ENCODE measurements around the gene KRT2. TPM values are rescaled to one million over a fixed set of nuclear protein-coding genes. Genes with fewer than 3 reads are reported as not detected.

KRT2 gene
- total RNA-seq, 1 experiment from 2014 or later: not detected

GRCh38 chr12:52612431-52613383 is 39.3 kb downstream of the KRT2 start:
- Histone ChIP-seq H2AFZ (no peak overlapping the region), H3K36me3 (ENCODE audit: low read depth) (no peaks in the 10 kb centered on the region), H3K27me3 (ENCODE audit: insufficient read depth, low read depth) (no peaks in the 10 kb centered on the region; the same call in 1 of the 2 replicates), H3K9me2 (ENCODE audit: insufficient read depth) (no peaks in the 10 kb centered on the region), H3K4me2 (no peak overlapping the region), H3K79me2 (ENCODE audit: low read depth) (no peaks in the 10 kb centered on the region), H3F3A (ENCODE audit: insufficient read depth, low read depth) (no peaks in the 10 kb centered on the region), H3K27ac (no peak overlapping the region), H3K9me3 (ENCODE audit: insufficient read depth, low read depth) (no peaks in the 10 kb centered on the region), H3K4me3 (no peak overlapping the region), H3K4me1 (replicated peaks; ENCODE audit: insufficient read depth) (no peaks in the 10 kb centered on the region), H4K20me1 (ENCODE audit: insufficient read depth) (no peaks in the 10 kb centered on the region)
- no TSS peak for BruUV-seq (replicated peaks)
- CTCF ChIA-PET: no interaction called here
- intact Hi-C loops (cut with micrococcal nuclease; ENCODE audit: unreplicated experiment): no loop called here
- DNase-seq: no peak
- POLR2A ChIA-PET (ENCODE audit: unreplicated experiment): interaction anchor here (0.7 kb wide), 1 partner anchor 218 kb away, joined by 5 read pairs; no protein-coding TSS in a partner anchor
- TF ChIP-seq EZH2 (IDR thresholded peaks at IDR 0.05; ENCODE audit: low read depth): no peak
- TF ChIP-seq CTCF (conservative IDR thresholded peaks at IDR 0.05): no peak

DNA sequence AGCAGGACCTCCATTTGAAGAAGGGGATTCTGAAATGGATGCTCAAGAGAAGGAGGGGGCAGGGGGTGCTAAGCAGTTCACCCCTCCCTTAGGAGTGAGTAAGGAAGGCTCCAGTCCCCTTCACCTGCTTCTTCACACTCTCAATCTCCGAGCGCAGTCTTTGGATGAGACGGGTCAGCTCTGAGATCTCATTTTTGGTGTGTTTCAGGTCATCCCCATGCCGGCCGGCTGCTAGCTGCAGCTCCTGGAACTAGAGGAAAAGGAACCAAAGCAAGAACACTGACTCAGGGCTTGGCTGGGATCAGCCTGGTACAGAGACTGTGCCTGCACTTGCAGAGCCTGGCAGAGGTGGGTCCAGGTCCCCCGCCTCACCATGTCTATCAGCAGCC is 40.9 kb downstream of the KRT2 start:
- no peaks in the 10 kb centered on the region for H3F3A ChIP-seq (ENCODE audit: insufficient read depth, low read depth)
- ChIA-PET CTCF (no interaction called here), POLR2A (ENCODE audit: unreplicated experiment) (no interaction called here)
- no peaks in the 10 kb centered on the region for H3K79me2 ChIP-seq (ENCODE audit: low read depth)
- intact Hi-C loops (cut with micrococcal nuclease; ENCODE audit: unreplicated experiment): no loop called here
- no peaks in the 10 kb centered on the region for H4K20me1 ChIP-seq (ENCODE audit: insufficient read depth)
- no peak overlapping the region for H2AFZ ChIP-seq
- no TSS peak for BruUV-seq (replicated peaks)
- peak in 1 of 2 experiments; percentile 4 for DNase-seq
- no peaks in the 10 kb centered on the region for H3K9me3 ChIP-seq (ENCODE audit: insufficient read depth, low read depth)
- no peaks in the 10 kb centered on the region for H3K9me2 ChIP-seq (ENCODE audit: insufficient read depth)
- H3K4me1 ChIP-seq (replicated peaks; ENCODE audit: insufficient read depth): no peaks in the 10 kb centered on the region
- no peaks in the 10 kb centered on the region for H3K36me3 ChIP-seq (ENCODE audit: low read depth)
- no peak overlapping the region for H3K4me3 ChIP-seq
- TF ChIP-seq EZH2 (IDR thresholded peaks at IDR 0.05; ENCODE audit: low read depth): no peak
- no peak for TF ChIP-seq CTCF (conservative IDR thresholded peaks at IDR 0.05)
- H3K27ac ChIP-seq: no peak overlapping the region
- H3K4me2 ChIP-seq: no peak overlapping the region
- no peaks in the 10 kb centered on the region; the same call in 1 of the 2 replicates for H3K27me3 ChIP-seq (ENCODE audit: insufficient read depth, low read depth)

- intact Hi-C loops (cut with micrococcal nuclease; ENCODE audit: unreplicated experiment): no loop called here
- H3K4me1 ChIP-seq (replicated peaks; ENCODE audit: insufficient read depth): no peaks in the 10 kb centered on the region
- no peaks in the 10 kb centered on the region for H4K20me1 ChIP-seq (ENCODE audit: insufficient read depth)
- ChIA-PET POLR2A (ENCODE audit: unreplicated experiment) (no interaction called here), CTCF (interaction anchor here (0.6 kb wide), 1 partner anchor 64 kb away, joined by 3 read pairs; no protein-coding TSS in a partner anchor)
- no peak overlapping the region for H2AFZ ChIP-seq
- no peak overlapping the region for H3K4me3 ChIP-seq
- H3K36me3 ChIP-seq (ENCODE audit: low read depth): no peaks in the 10 kb centered on the region
- H3K27me3 ChIP-seq (ENCODE audit: insufficient read depth, low read depth): no peaks in the 10 kb centered on the region
- no peak for DNase-seq
- H3K79me2 ChIP-seq (ENCODE audit: low read depth): no peaks in the 10 kb centered on the region
- H3K4me2 ChIP-seq: no peak overlapping the region
- H3K27ac ChIP-seq: no peak overlapping the region
- no peaks in the 10 kb centered on the region for H3K9me3 ChIP-seq (ENCODE audit: insufficient read depth, low read depth)
- TF ChIP-seq CTCF (conservative IDR thresholded peaks at IDR 0.05) (no peak), EZH2 (IDR thresholded peaks at IDR 0.05; ENCODE audit: low read depth) (no peak)
- no peaks in the 10 kb centered on the region for H3K9me2 ChIP-seq (ENCODE audit: insufficient read depth)
- no TSS peak for BruUV-seq (replicated peaks)
- no peaks in the 10 kb centered on the region for H3F3A ChIP-seq (ENCODE audit: insufficient read depth, low read depth)
Observed at GRCh38 chr12:52608826-52609630, 43.0 kb downstream of the KRT2 start.
